PFSK-1 (cell line): ENCODE measurements around the gene TLK1.

Experiments used
- FOXP2 ChIP-seq: optimal IDR thresholded peaks from 2 replicates; pipeline ENCODE3; 2011; ENCODE audit warnings: borderline replicate concordance, control low read depth, inconsistent platforms; ENCODE audit not compliant: insufficient read depth; ENCODE audit errors: extremely low read length, extremely low read depth
- POLR2AphosphoS5 ChIP-seq: IDR thresholded peaks from 2 replicates; pipeline ENCODE4 v1.6.1; 2012; ENCODE audit warnings: low read depth, mild to moderate bottlenecking, control low read depth, low read length, moderate library complexity
- SIN3A ChIP-seq: IDR thresholded peaks from 2 replicates; pipeline ENCODE4 v1.6.1; 2012; ENCODE audit warnings: mild to moderate bottlenecking, low read length, moderate library complexity, borderline replicate concordance; ENCODE audit not compliant: insufficient read depth
- TAF1 ChIP-seq: IDR thresholded peaks from 2 replicates; pipeline ENCODE4 v1.6.1; 2012; ENCODE audit warnings: low read length, control low read depth, borderline replicate concordance; ENCODE audit not compliant: insufficient read depth
- TF ChIP-seq, protein P1 (sequence below), 2 experiments: IDR thresholded peaks; 2 replicates each; pipeline versions ENCODE4 v1.6.1 to v1.8.0; 2011 to 2012; ENCODE audit warnings: low read depth in 2 of 2, low read length in 2 of 2, control low read depth in 1 of 2, inconsistent platforms in 1 of 2, mild to moderate bottlenecking in 1 of 2, moderate library complexity in 1 of 2; ENCODE audit not compliant: insufficient read depth in 1 of 2

TLK1 gene

GRCh38 chr2:170991398-170992182 is 169.1 kb downstream of the TLK1 start:
- no peak for TF ChIP-seq TAF1
- no peak for TF ChIP-seq POLR2AphosphoS5
- TF ChIP-seq, protein P1, sequence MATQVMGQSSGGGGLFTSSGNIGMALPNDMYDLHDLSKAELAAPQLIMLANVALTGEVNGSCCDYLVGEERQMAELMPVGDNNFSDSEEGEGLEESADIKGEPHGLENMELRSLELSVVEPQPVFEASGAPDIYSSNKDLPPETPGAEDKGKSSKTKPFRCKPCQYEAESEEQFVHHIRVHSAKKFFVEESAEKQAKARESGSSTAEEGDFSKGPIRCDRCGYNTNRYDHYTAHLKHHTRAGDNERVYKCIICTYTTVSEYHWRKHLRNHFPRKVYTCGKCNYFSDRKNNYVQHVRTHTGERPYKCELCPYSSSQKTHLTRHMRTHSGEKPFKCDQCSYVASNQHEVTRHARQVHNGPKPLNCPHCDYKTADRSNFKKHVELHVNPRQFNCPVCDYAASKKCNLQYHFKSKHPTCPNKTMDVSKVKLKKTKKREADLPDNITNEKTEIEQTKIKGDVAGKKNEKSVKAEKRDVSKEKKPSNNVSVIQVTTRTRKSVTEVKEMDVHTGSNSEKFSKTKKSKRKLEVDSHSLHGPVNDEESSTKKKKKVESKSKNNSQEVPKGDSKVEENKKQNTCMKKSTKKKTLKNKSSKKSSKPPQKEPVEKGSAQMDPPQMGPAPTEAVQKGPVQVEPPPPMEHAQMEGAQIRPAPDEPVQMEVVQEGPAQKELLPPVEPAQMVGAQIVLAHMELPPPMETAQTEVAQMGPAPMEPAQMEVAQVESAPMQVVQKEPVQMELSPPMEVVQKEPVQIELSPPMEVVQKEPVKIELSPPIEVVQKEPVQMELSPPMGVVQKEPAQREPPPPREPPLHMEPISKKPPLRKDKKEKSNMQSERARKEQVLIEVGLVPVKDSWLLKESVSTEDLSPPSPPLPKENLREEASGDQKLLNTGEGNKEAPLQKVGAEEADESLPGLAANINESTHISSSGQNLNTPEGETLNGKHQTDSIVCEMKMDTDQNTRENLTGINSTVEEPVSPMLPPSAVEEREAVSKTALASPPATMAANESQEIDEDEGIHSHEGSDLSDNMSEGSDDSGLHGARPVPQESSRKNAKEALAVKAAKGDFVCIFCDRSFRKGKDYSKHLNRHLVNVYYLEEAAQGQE (IDR thresholded peaks at IDR 0.05; ENCODE audit: insufficient read depth in 1 of 2, low read depth in 2 of 2, low read length in 2 of 2): no peak
- TF ChIP-seq SIN3A: no peak
- no peak for TF ChIP-seq FOXP2

DNA sequence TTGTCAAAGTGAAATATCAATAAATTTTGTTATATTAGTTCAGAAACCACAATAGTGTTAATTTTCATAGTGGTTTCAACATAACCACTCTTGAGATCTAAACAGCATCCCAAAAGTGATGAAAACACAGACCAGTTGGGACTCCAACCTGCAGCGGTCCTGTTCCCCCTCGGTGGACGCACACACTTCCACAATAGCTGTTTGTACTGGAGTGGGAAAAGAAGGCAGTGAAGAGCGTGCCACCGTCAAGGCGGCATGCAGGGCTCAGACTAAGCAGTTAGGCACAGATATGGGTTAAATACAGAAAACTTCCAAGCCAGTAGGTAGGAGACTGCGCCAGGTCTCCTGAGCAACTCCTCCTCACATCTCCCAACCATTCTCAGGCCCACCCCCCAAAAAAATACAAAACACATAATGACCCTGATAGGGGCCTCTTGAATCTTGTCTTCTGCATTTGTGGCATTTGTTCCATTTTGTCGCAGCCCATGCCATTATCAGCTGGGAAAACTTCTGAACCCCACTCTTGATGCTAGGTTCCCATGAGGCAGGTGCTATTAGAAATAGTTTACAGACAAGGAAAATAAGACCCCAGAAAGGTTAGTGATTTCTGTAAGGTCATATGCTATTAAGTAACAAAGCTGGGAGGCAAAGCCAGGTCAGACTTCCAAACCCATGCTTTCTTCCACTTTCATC is 174.0 kb downstream of the TLK1 start:
- TF ChIP-seq, protein P1 (IDR thresholded peaks at IDR 0.05; ENCODE audit: insufficient read depth in 1 of 2, low read depth in 2 of 2, low read length in 2 of 2): no peak
- TF ChIP-seq TAF1: no peak
- no peak for TF ChIP-seq SIN3A
- TF ChIP-seq POLR2AphosphoS5: no peak
- no peak for TF ChIP-seq FOXP2

GRCh38 chr2:170985407-170985806 is 175.3 kb downstream of the TLK1 start:
- no peak for TF ChIP-seq TAF1
- no peak for TF ChIP-seq FOXP2
- TF ChIP-seq, protein P1 (IDR thresholded peaks at IDR 0.05; ENCODE audit: insufficient read depth in 1 of 2, low read depth in 2 of 2, low read length in 2 of 2): no peak
- TF ChIP-seq POLR2AphosphoS5: no peak
- TF ChIP-seq SIN3A: no peak

- TF ChIP-seq, protein P1 (IDR thresholded peaks at IDR 0.05; ENCODE audit: insufficient read depth in 1 of 2, low read depth in 2 of 2, low read length in 2 of 2): no peak
- no peak for TF ChIP-seq FOXP2
- TF ChIP-seq SIN3A: no peak
- TF ChIP-seq POLR2AphosphoS5: no peak
- no peak for TF ChIP-seq TAF1
Measured at GRCh38 chr2:170984079-170984478, 176.6 kb downstream of the TLK1 start.

- TF ChIP-seq, protein P1 (IDR thresholded peaks at IDR 0.05; ENCODE audit: insufficient read depth in 1 of 2, low read depth in 2 of 2, low read length in 2 of 2): no peak
- TF ChIP-seq SIN3A (no peak), FOXP2 (no peak), TAF1 (no peak), POLR2AphosphoS5 (no peak)
Measured at GRCh38 chr2:170975943-170976270, 184.8 kb downstream of the TLK1 start.
